Ectodermal cell (in vitro differentiated cells): ENCODE results near the gene LLGL2.

Experiments used
- H3K27ac ChIP-seq: 2 replicates; pipeline ENCODE4 v1.7.0; 2013; ENCODE audit warnings: mild to moderate bottlenecking, low read depth, low read length; ENCODE audit not compliant: insufficient read depth, poor library complexity, severe bottlenecking
- H3K27me3 ChIP-seq: 2 replicates; pipeline ENCODE4 v1.7.0; 2013; ENCODE audit warnings: mild to moderate bottlenecking, low read length; ENCODE audit not compliant: insufficient read depth, control insufficient read depth, poor library complexity, severe bottlenecking
- H3K36me3 ChIP-seq: one replicate; pipeline ENCODE4 v1.7.0; 2013; ENCODE audit warnings: low read length; ENCODE audit not compliant: control insufficient read depth, insufficient read depth
- H3K4me1 ChIP-seq: one replicate; pipeline ENCODE4 v1.7.0; 2013; ENCODE audit warnings: low read length; ENCODE audit not compliant: control insufficient read depth, insufficient read depth
- H3K4me3 ChIP-seq: 2 replicates; pipeline ENCODE4 v1.7.0; 2013; ENCODE audit warnings: low read depth, low read length, control low read depth; ENCODE audit not compliant: insufficient read depth
- H3K9me3 ChIP-seq: 2 replicates; pipeline ENCODE4 v1.7.0; 2013; ENCODE audit warnings: mild to moderate bottlenecking, low read length, moderate library complexity; ENCODE audit not compliant: control insufficient read depth
- WGBS, 2 experiments: methylation state at CpG; one replicate each; pipeline ENCODE4 v1.1.7; 2013; ENCODE audit warnings: missing lambda C conversion rate in 2 of 2; 5-methylcytosine and 5-hydroxymethylcytosine counted together

The LLGL2 gene

GRCh38 chr17:75491680-75492079, 33.8 kb upstream of the LLGL2 start:
- Histone ChIP-seq H3K4me3 (no peak overlapping the region), H3K27me3 (no peaks in the 10 kb centered on the region), H3K9me3 (no peaks in the 10 kb centered on the region), H3K36me3 (peaks cover 18% of the 10 kb centered on the region), H3K27ac (no peak overlapping the region), H3K4me1 (no peaks in the 10 kb centered on the region)
- 93 to 94% methylated on average over 15 of the region's 15 CpGs for WGBS, 2 experiments

DNA sequence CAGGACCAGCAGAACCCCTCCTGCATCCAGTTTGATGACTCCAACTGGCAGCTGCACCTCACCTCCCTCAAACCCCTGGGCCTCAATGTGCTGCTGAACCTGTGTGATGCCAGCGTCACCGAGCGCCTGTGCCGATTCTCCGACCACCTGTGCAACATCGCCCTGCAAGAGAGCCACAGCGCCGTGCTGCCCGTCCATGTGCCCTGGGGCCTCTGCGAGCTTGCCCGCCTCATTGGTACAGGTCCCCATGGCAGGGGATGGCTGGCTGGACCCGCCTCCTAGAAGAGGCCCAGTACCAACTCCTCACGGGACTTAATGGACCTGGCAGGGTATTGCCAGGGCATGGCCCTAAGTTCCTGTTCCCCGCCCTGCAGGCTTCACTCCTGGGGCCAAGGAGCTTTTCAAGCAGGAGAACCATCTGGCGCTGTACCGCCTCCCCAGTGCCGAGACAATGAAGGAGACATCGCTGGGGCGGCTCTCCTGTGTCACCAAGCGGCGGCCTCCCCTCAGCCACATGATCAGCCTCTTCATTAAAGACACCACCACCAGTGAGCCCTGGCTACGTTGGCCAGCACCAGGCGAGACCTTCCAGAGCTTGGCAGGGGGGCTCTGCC, 32.8 kb upstream of the LLGL2 start:
- Histone ChIP-seq H3K27me3 (no peaks in the 10 kb centered on the region), H3K4me3 (no peak overlapping the region), H3K9me3 (no peaks in the 10 kb centered on the region), H3K4me1 (no peaks in the 10 kb centered on the region), H3K27ac (no peak overlapping the region), H3K36me3 (peaks cover 18% of the 10 kb centered on the region)
- 91 to 92% methylated on average over 23 of the region's 23 CpGs for WGBS, 2 experiments

DNA sequence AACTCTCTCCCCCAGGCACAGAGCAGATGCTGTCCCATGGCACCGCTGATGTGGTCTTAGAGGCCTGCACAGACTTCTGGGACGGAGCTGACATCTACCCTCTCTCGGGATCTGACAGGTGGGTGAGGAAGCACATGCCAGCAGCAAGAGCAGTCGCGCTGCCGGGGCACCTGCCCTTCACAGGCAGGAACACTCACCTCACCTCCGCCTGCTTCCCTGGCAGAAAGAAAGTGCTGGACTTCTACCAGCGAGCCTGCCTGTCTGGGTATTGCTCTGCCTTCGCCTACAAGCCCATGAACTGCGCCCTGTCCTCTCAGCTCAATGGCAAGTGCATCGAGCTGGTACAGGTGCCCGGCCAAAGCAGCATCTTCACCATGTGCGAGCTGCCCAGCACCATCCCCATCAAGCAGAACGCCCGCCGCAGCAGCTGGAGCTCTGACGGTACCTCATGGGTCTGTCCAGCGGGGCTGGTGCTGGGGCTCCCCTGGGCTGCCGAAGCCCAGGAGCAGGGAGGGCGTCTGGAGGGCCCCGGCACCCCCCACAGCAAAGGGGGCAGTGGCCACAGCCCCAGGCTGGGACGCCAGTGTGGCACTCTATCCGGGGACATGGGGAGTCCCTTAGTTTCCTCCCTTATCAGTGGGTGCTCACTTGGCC, 31.9 kb upstream of the LLGL2 start:
- Histone ChIP-seq H3K27me3 (no peaks in the 10 kb centered on the region), H3K4me1 (no peaks in the 10 kb centered on the region), H3K9me3 (no peaks in the 10 kb centered on the region), H3K4me3 (no peak overlapping the region), H3K27ac (no peak overlapping the region), H3K36me3 (peaks cover 18% of the 10 kb centered on the region)
- 93 to 95% methylated on average over 23 of the region's 23 CpGs for WGBS, 2 experiments

- no peaks in the 10 kb centered on the region for H3K27me3 ChIP-seq
- H3K4me1 ChIP-seq: no peaks in the 10 kb centered on the region
- 94 to 96% methylated on average over 14 of the region's 14 CpGs for WGBS, 2 experiments
- no peaks in the 10 kb centered on the region for H3K9me3 ChIP-seq
- H3K4me3 ChIP-seq: no peak overlapping the region
- H3K36me3 ChIP-seq: peaks cover 22% of the 10 kb centered on the region
- no peak overlapping the region for H3K27ac ChIP-seq
These were observed 31.1 kb upstream of the LLGL2 start for GRCh38 chr17:75494326-75494877.

DNA sequence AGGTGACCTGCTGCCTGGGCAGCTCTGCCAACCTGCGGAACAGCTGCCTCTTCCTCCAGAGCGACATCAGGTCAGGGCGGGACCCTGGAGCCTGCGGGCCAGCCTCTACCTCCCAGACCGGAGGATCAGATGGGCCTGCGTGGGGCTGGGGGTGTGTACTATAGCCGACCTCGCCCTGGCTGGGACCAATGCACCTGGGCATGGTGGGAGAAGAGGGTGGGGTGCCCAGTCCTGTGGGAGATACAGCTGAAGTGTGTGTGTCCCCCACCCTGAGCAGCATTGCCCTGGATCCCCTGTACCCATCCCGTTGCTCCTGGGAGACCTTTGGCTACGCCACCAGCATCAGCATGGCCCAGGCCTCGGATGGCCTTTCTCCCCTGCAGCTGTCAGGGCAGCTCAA, 29.5 kb upstream of the LLGL2 start:
- WGBS, 2 experiments: 95 to 96% methylated on average over 11 of the region's 11 CpGs
- Histone ChIP-seq H3K36me3 (peaks cover 23% of the 10 kb centered on the region), H3K4me3 (no peak overlapping the region), H3K27me3 (no peaks in the 10 kb centered on the region), H3K4me1 (no peaks in the 10 kb centered on the region), H3K27ac (no peak overlapping the region), H3K9me3 (no peaks in the 10 kb centered on the region)

DNA sequence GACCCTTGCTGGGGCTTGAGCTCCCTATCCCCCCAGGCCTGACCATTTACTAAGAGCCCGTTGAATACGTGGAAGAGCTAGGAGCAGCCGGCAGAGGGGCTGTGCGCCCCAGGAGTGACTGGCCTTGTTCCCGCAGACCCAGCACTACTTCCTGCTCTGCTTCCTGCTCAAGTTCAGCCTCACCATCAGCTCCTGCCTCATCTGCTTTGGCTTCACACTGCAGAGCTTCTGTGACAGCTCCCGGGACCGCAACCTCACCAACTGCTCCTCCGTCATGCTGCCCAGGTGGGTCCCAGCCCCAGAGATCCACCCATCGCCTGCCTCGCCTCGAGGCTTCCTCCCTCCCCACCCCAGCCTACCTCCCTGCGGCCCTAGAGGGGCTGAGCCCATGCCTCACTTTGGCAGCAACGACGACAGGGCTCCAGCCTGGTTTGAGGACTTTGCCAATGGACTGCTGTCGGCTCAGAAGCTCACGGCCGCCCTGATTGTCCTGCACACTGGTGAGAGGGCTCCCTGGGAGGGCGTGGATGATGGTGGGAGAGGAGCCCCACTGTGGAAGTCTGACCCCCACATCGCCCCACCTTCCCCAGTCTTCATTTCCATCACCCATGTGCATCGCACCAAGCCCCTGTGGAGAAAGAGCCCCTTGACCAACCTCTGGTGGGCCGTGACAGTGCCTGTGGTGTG, 27.3 kb upstream of the LLGL2 start:
- Histone ChIP-seq H3K36me3 (peaks cover 11% of the 10 kb centered on the region), H3K27ac (no peak overlapping the region), H3K4me1 (no peaks in the 10 kb centered on the region), H3K4me3 (no peak overlapping the region), H3K9me3 (no peaks in the 10 kb centered on the region), H3K27me3 (no peaks in the 10 kb centered on the region)
- WGBS, 2 experiments: 92% methylated on average over 21 of the region's 21 CpGs

GRCh38 chr17:75498726-75499213, 26.7 kb upstream of the LLGL2 start:
- 79 to 81% methylated on average over 16 of the region's 16 CpGs for WGBS, 2 experiments
- Histone ChIP-seq H3K4me3 (no peak overlapping the region), H3K36me3 (peaks cover 6% of the 10 kb centered on the region), H3K4me1 (no peaks in the 10 kb centered on the region), H3K27ac (peak overlapping the region; percentile 44), H3K27me3 (no peaks in the 10 kb centered on the region), H3K9me3 (no peaks in the 10 kb centered on the region)

- Histone ChIP-seq H3K27ac (peak overlapping the region; percentile 44), H3K4me1 (no peaks in the 10 kb centered on the region), H3K4me3 (no peak overlapping the region), H3K36me3 (peaks cover 5% of the 10 kb centered on the region), H3K27me3 (no peaks in the 10 kb centered on the region), H3K9me3 (no peaks in the 10 kb centered on the region)
- WGBS, 2 experiments: 93% methylated on average over 16 of the region's 16 CpGs
These were observed 26.0 kb upstream of the LLGL2 start for GRCh38 chr17:75499313-75500022.

DNA sequence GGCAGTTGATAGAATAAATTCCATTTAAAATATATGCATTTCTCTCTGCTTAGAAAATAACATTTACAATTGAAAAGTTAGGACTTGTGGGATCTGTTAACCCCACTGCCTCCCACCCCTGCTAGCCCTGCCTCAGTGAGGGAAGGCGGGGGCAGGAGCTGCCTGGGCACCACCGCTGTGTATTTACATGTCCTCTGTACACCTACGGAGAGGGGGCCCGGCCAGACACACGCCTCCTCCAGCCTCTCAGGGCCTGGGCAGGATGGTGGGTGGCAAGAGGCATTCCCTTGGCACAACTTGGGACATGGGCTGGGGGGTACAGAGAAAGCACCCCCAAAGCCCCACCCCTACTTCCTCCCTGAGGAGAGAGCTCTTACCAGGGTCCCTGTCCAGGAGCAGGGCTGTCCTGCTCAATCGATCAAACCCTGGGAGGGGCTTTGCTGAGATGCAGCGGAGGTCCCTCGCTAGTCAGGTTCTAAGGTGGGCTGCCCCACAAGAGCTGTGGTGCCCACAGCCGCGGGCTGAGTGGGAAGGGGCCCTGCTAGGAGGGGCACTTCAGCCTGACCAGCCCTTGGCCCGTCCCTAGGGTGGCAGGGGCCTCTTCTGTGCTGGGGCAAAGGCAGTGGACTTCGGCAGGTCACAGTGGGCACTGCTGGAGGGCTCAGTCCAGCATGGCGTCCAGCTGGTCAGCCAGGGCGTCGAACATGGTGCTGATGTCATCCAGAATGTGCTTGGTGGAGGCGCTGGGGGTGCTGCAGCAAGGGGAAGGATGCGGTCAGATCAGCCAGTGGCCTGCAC, 24.9 kb upstream of the LLGL2 start:
- WGBS, 2 experiments: 94 to 95% methylated on average over 17 of the region's 17 CpGs
- H3K27me3 ChIP-seq: no peaks in the 10 kb centered on the region
- no peak overlapping the region for H3K4me3 ChIP-seq
- no peaks in the 10 kb centered on the region for H3K9me3 ChIP-seq
- peaks cover 5% of the 10 kb centered on the region for H3K36me3 ChIP-seq
- no peak overlapping the region for H3K27ac ChIP-seq
- no peaks in the 10 kb centered on the region for H3K4me1 ChIP-seq
